Mesenchymal stem cell (in vitro differentiated cells and primary cell): ENCODE data around the gene STOML1.

Experiments
- DNase-seq: peaks from one replicate; pipeline ENCODE4 v3.0.0-alpha.2; 2013
- H2AFZ ChIP-seq: one replicate; pipeline ENCODE4 v1.6.1; 2013; ENCODE audit warnings: low read depth, mild to moderate bottlenecking, control low read depth, inconsistent platforms, low read length, moderate library complexity
- H2AK5ac ChIP-seq: 2 replicates; pipeline ENCODE4 v1.6.1; 2013; ENCODE audit warnings: low read length, moderate library complexity, mild to moderate bottlenecking, inconsistent platforms; ENCODE audit not compliant: severe bottlenecking
- H2BK120ac ChIP-seq: one replicate; pipeline ENCODE4 v1.6.1; 2013; ENCODE audit warnings: low read depth, mild to moderate bottlenecking, inconsistent platforms, low read length, moderate library complexity
- H2BK12ac ChIP-seq, 2 experiments: one replicate each; pipeline ENCODE4 v1.6.1; 2013; ENCODE audit warnings: inconsistent platforms in 2 of 2, low read length in 2 of 2, mild to moderate bottlenecking in 2 of 2, moderate library complexity in 2 of 2, control low read depth in 1 of 2
- H2BK15ac ChIP-seq: one replicate; pipeline ENCODE4 v1.6.1; 2013; ENCODE audit warnings: mild to moderate bottlenecking, low read depth, inconsistent platforms; ENCODE audit not compliant: poor library complexity, severe bottlenecking
- H2BK5ac ChIP-seq: 2 replicates; pipeline ENCODE4 v1.6.1; 2013; ENCODE audit warnings: low read depth, mild to moderate bottlenecking, low read length, control low read depth, inconsistent platforms; ENCODE audit not compliant: poor library complexity, severe bottlenecking
- H3K14ac ChIP-seq, 2 experiments: one replicate each; pipeline ENCODE4 v1.6.1; 2013; ENCODE audit warnings: inconsistent platforms in 2 of 2, low read length in 2 of 2, control low read depth in 1 of 2, mild to moderate bottlenecking in 1 of 2, moderate library complexity in 1 of 2
- H3K18ac ChIP-seq, 2 experiments: one replicate each; pipeline ENCODE4 v1.6.1; 2013; ENCODE audit warnings: inconsistent platforms in 2 of 2, low read length in 2 of 2, control low read depth in 1 of 2, low read depth in 1 of 2, mild to moderate bottlenecking in 1 of 2
- H3K23ac ChIP-seq, 2 experiments: one replicate each; pipeline ENCODE4 v1.6.1; 2013; ENCODE audit warnings: inconsistent platforms in 2 of 2, low read length in 2 of 2, mild to moderate bottlenecking in 2 of 2, moderate library complexity in 2 of 2, control low read depth in 1 of 2
- H3K27ac ChIP-seq: 2 replicates; pipeline ENCODE4 v1.5.1; 2013; ENCODE audit warnings: mild to moderate bottlenecking, moderate library complexity, low read length, control low read depth, inconsistent platforms; ENCODE audit not compliant: poor library complexity, severe bottlenecking
- H3K27me3 ChIP-seq, 2 experiments: 2 replicates each; pipeline versions ENCODE4 v1.6.1 to v1.7.0; 2013; ENCODE audit warnings: low read length in 2 of 2, mild to moderate bottlenecking in 2 of 2, moderate library complexity in 2 of 2, control low read depth in 1 of 2, inconsistent platforms in 1 of 2; ENCODE audit not compliant: control insufficient read depth in 1 of 2, insufficient read depth in 1 of 2
- H3K36me3 ChIP-seq, 2 experiments: 2 replicates each; pipeline versions ENCODE4 v1.6.1 to v1.7.0; 2013; ENCODE audit warnings: low read length in 2 of 2, control low read depth in 1 of 2, inconsistent platforms in 1 of 2, low read depth in 1 of 2, mild to moderate bottlenecking in 1 of 2; ENCODE audit not compliant: insufficient read depth in 2 of 2, control insufficient read depth in 1 of 2
- H3K4ac ChIP-seq, 2 experiments: one replicate each; pipeline ENCODE4 v1.6.1; 2013; ENCODE audit warnings: inconsistent platforms in 2 of 2, low read length in 2 of 2, mild to moderate bottlenecking in 2 of 2, moderate library complexity in 2 of 2, control low read depth in 1 of 2, low read depth in 1 of 2
- H3K4me1 ChIP-seq: 2 replicates; pipeline ENCODE4 v1.6.1; 2013; ENCODE audit warnings: low read depth, low read length, control low read depth; ENCODE audit not compliant: control insufficient read depth, insufficient read depth
- H3K4me2 ChIP-seq: 2 replicates; pipeline ENCODE4 v1.6.1; 2013; ENCODE audit warnings: low read length, mild to moderate bottlenecking, inconsistent platforms; ENCODE audit not compliant: poor library complexity, severe bottlenecking
- H3K4me3 ChIP-seq, 2 experiments: 2 replicates each; pipeline versions ENCODE4 v1.5.1 to v1.7.0; 2013; ENCODE audit warnings: low read length in 2 of 2, mild to moderate bottlenecking in 2 of 2, control low read depth in 1 of 2, low read depth in 1 of 2; ENCODE audit not compliant: insufficient read depth in 1 of 2
- H3K79me1 ChIP-seq: replicated peaks from 2 replicates; pipeline ENCODE4 v1.6.1; 2013; ENCODE audit warnings: mild to moderate bottlenecking, control low read depth, low read length, inconsistent platforms; ENCODE audit not compliant: poor library complexity, severe bottlenecking
- H3K9ac ChIP-seq: 2 replicates; pipeline ENCODE4 v1.7.0; 2013; ENCODE audit warnings: mild to moderate bottlenecking, low read length, moderate library complexity
- H3K9me3 ChIP-seq: 2 replicates; pipeline ENCODE4 v1.7.0; 2013; ENCODE audit warnings: mild to moderate bottlenecking, low read length; ENCODE audit not compliant: control insufficient read depth
- H4K8ac ChIP-seq: one replicate; pipeline ENCODE4 v1.6.1; 2013; ENCODE audit warnings: inconsistent platforms, mild to moderate bottlenecking, low read length, moderate library complexity
- H4K91ac ChIP-seq: one replicate; pipeline ENCODE4 v1.6.1; 2013; ENCODE audit warnings: mild to moderate bottlenecking, low read length, inconsistent platforms
- WGBS: methylation state at CpG from one replicate; pipeline ENCODE4 v1.1.7; 2013; ENCODE audit warnings: mixed read lengths; 5-methylcytosine and 5-hydroxymethylcytosine counted together

STOML1 gene

GRCh38 chr15:73949496-73949895 lies 42.6 kb downstream of the STOML1 start:
- no peak overlapping the region for H2BK15ac ChIP-seq
- no peak overlapping the region for H2BK120ac ChIP-seq
- H4K8ac ChIP-seq, result no peak overlapping the region
- H3K27ac ChIP-seq, result no peak overlapping the region
- no peak overlapping the region for H2AK5ac ChIP-seq
- H3K9me3 ChIP-seq, result no peaks in the 10 kb centered on the region
- H3K4me1 ChIP-seq, result peaks cover 29% of the 10 kb centered on the region
- no peak overlapping the region for H3K14ac ChIP-seq
- 92% methylated on average over 10 of the region's 10 CpGs for WGBS
- H3K23ac ChIP-seq, result no peak overlapping the region
- DNase-seq, result no peak
- H3K27me3 ChIP-seq, result no peaks in the 10 kb centered on the region
- H3K4me3 ChIP-seq, result no peak overlapping the region
- no peak overlapping the region for H3K4me2 ChIP-seq
- no peak overlapping the region for H2BK5ac ChIP-seq
- H4K91ac ChIP-seq, result no peak overlapping the region
- H3K4ac ChIP-seq, result no peak overlapping the region
- no peak overlapping the region for H3K18ac ChIP-seq
- H3K9ac ChIP-seq, result peak overlapping the region; percentile 5
- no peak overlapping the region for H2AFZ ChIP-seq
- no peak overlapping the region for H2BK12ac ChIP-seq
- H3K36me3 ChIP-seq, result peaks cover 75 to 83% of the 10 kb centered on the region in 2 experiments
- H3K79me1 ChIP-seq, result peaks cover 17% of the 10 kb centered on the region

GRCh38 chr15:73948982-73949381 lies 43.1 kb downstream of the STOML1 start:
- Histone ChIP-seq H2AFZ (no peak overlapping the region), H3K23ac (no peak overlapping the region), H3K14ac (no peak overlapping the region), H3K36me3 (peaks cover 77 to 88% of the 10 kb centered on the region in 2 experiments), H3K79me1 (peaks cover 19% of the 10 kb centered on the region), H3K18ac (no peak overlapping the region), H3K4me3 (no peak overlapping the region), H3K9me3 (no peaks in the 10 kb centered on the region), H2BK15ac (no peak overlapping the region), H2BK12ac (no peak overlapping the region), H3K27ac (no peak overlapping the region), H3K9ac (no peak overlapping the region), H2BK120ac (no peak overlapping the region), H3K27me3 (no peaks in the 10 kb centered on the region), H3K4me1 (peaks cover 31% of the 10 kb centered on the region), H2BK5ac (no peak overlapping the region), H4K91ac (no peak overlapping the region), H4K8ac (no peak overlapping the region), H3K4ac (no peak overlapping the region), H3K4me2 (no peak overlapping the region), H2AK5ac (no peak overlapping the region)
- DNase-seq, result no peak
- 81% methylated on average over 3 of the region's 4 CpGs for WGBS

- H2BK5ac ChIP-seq, result no peak overlapping the region
- no peak overlapping the region for H2AFZ ChIP-seq
- no peak overlapping the region for H3K4me2 ChIP-seq
- no peak overlapping the region for H2BK120ac ChIP-seq
- no peak overlapping the region for H3K4me3 ChIP-seq
- H3K9me3 ChIP-seq, result no peaks in the 10 kb centered on the region
- no peak overlapping the region for H3K14ac ChIP-seq
- no peak overlapping the region for H3K23ac ChIP-seq
- DNase-seq, result no peak
- H3K18ac ChIP-seq, result no peak overlapping the region
- no peak overlapping the region for H4K91ac ChIP-seq
- peaks cover 21% of the 10 kb centered on the region for H3K79me1 ChIP-seq
- peaks cover 31% of the 10 kb centered on the region for H3K4me1 ChIP-seq
- no peak overlapping the region for H2BK12ac ChIP-seq
- peaks cover 78 to 86% of the 10 kb centered on the region in 2 experiments for H3K36me3 ChIP-seq
- no peaks in the 10 kb centered on the region for H3K27me3 ChIP-seq
- no peak overlapping the region for H2AK5ac ChIP-seq
- no peak overlapping the region for H3K27ac ChIP-seq
- 90% methylated on average over 4 of the region's 4 CpGs for WGBS
- H2BK15ac ChIP-seq, result no peak overlapping the region
- H3K4ac ChIP-seq, result no peak overlapping the region
- H3K9ac ChIP-seq, result no peak overlapping the region
- H4K8ac ChIP-seq, result no peak overlapping the region
Measured at GRCh38 chr15:73948396-73948795, 43.7 kb downstream of the STOML1 start.

- H3K36me3 ChIP-seq, result peaks cover 80 to 85% of the 10 kb centered on the region in 2 experiments
- no peak overlapping the region for H3K4ac ChIP-seq
Measured at GRCh38 chr15:73947651-73948050, 44.4 kb downstream of the STOML1 start.

More at GRCh38 chr15:73947651-73948050, 44.4 kb downstream of the STOML1 start:
- no peaks in the 10 kb centered on the region for H3K27me3 ChIP-seq
- no peak overlapping the region for H2AFZ ChIP-seq
- H2BK15ac ChIP-seq, result no peak overlapping the region
- H2BK12ac ChIP-seq, result no peak overlapping the region
- no peak overlapping the region for H2BK5ac ChIP-seq
- no peak overlapping the region for H3K4me2 ChIP-seq
- H3K14ac ChIP-seq, result no peak overlapping the region
- H2BK120ac ChIP-seq, result no peak overlapping the region
- H3K9me3 ChIP-seq, result no peaks in the 10 kb centered on the region
- H2AK5ac ChIP-seq, result no peak overlapping the region
- H4K8ac ChIP-seq, result no peak overlapping the region
- peaks cover 25% of the 10 kb centered on the region for H3K79me1 ChIP-seq
- peaks cover 31% of the 10 kb centered on the region for H3K4me1 ChIP-seq
- no peak overlapping the region for H4K91ac ChIP-seq
- H3K9ac ChIP-seq, result no peak overlapping the region
- DNase-seq, result no peak
- no peak overlapping the region for H3K18ac ChIP-seq
- H3K27ac ChIP-seq, result no peak overlapping the region
- 93% methylated on average over 9 of the region's 9 CpGs for WGBS
- no peak overlapping the region for H3K4me3 ChIP-seq
- no peak overlapping the region for H3K23ac ChIP-seq
